NCI-H748 treated with DMSO at 0.1 percent for 48 hours (cell line): ENCODE results near the gene FAM13A.

Experiments used
- DNase-seq: peaks from one replicate; lab custom pipeline; 2025; lab: John Stamatoyannopoulos, UW

Gene FAM13A

DNA sequence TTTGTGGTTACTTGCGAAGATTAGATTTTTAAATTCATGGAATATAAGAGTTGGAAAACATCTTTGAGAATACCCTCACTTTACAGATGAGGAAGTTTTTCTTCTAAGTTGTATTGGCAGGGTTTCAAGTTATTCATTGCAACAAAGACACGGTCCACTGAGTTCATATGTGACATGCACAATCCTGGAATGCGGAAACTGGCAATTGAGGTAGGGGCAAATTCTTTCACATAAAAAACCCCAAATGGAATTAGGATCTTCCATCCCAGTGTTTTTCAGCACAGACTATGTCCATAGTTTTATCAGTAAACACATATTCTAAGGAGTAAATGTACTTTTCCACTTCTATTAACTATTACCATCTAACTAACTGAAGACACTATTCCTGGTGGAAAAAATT lies 277.6 kb downstream of the FAM13A start:
- no peak for DNase-seq

DNA sequence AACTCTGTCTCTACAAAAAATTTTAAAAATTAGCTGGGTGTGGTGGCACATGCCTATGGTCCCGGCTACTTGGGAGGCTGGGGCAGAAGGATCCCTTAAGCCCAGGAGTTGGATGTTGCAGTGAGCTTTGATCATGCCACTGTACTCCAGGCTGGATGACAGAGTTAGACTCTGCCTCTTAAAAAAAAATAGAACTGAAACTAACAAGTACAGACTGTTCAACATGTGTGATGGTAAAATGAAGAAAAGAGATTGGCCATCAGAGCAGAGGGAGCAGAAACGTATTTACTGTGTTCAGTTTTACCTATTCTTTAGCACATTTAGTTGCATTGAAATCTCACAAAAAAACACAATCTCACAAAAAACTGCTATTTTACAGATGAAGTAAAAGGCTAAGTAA lies 281.5 kb downstream of the FAM13A start:
- DNase-seq = no peak

DNA sequence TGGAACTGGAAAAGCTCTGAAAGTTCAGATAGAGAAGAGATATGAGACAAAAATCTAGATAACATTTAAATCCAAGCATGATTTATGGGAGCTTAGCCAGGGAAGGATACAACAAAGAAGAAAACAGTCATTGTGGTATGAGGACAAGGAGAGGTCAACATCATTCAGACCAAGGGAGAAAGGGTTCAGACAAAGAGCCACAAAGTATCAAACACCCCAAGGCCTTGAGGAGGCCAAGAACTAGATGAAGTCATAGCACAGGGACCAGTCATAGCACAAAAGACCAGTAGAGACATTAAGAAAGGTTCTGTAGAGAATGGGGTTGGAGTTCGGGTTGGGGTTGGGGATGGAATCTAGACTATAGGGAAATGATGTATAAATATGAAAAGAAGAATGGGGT lies 282.0 kb downstream of the FAM13A start:
- DNase-seq = no peak

DNA sequence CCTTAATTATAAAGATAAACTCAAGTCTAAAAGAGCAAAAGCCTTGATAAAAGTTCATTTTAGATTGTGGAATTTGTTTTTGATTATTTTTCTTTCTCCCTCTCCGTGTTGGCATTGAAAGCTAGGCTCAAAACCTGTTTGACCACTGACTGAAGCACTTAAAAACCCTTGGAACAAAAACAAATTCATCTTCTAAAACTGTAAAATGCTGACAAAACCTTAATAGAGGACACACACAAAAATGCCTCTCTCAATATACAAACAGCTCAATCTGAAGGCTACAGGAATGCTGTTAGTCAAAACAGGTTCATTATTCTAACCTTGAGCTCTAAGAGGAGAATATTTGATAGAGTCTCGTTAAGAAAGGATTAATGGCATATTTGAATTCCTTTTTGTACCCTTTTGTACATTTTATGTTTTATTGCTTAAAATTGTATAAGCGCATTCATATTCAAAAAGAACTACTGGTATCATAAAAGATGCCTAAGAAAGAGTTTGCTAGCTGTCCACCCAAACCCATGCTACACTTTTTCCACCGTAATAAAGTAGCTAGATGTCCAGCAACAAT lies 285.0 kb downstream of the FAM13A start:
- DNase-seq = no peak

DNA sequence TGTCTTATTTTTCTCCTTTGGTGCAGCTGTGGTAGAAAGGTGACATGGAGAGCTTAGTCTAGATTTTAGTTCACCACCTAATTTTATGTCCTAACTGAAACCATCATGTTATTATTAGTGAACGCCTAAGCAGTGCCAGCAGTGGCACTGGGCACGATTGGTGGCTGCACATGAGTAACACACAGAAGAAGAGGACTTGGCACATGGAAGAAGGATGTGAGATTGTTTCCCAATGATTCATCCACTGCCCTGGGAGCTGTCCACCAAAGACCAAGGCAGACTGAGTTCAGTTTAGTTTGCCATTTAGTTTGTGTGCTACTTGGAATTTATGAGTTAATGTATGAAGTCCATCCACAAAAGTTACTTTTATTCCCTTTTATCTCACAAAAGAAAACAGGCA lies 291.3 kb downstream of the FAM13A start:
- DNase-seq = no peak

DNA sequence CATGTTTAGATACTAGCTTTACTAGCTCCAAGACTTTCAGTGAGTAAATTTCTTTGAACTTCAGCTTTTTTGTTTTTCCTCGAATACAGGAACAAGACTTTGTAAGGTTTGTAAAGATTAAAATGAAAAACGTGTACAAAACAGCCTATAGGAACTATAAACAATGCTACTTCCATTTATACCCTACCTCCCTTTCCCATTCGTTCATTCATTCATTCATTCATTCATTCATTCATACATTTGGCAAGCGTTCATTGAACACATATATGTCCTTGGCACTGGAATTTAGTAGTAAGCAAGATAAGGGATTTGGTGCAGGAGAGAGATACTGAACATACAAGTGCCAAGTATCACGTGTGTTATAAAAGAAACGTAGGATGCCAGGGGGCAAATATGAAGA lies 293.9 kb downstream of the FAM13A start:
- no peak for DNase-seq

DNA sequence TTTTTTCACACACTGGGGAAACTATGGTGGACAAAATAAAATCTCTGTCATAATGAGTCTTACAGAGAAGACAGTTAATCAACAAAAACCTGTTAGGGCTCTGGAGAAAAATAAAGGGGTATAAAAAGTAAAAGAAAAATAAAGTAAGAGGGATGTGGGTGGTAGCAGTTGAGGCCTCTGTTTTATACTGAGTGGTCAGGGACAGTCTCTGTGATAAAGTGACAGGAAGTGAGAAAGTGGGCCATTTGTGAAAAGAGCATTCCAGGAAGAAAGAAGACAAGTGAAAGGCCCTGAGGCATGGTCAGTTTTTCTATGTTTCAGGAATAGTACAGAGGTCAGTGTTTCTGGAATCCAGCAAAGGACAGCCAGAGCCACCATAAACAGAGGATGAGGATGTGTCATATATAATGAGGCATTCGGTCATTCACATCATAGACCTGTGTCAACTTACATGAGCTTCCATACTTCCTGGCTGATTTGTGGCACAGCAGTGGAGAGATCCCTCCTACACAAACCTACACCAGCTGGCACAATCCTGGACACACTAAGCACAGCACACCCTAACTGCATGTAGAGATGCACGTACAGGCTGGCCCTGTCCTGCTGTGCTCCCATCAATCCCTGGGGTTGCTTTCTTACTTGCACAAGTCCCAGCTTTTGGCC lies 295.0 kb downstream of the FAM13A start:
- no peak for DNase-seq

DNA sequence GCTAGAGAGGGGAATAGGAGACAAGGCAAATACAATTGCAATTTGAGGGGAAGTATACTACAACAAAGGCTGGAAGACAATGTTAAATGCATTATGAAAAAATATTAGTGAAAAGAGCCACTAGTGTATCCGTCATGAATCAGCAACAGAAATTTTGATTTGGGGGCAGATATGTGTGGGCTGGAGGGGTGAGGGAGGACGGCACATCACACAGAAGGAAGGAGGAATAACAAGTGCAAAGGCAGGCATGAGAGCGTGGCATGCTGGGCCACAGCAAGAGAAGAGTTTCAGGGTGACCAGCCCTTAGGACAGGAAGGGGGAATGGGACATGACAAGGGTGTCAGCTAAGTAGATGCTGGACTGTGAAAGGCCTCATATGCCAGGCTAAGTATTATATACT lies 295.6 kb downstream of the FAM13A start:
- DNase-seq = no peak

DNA sequence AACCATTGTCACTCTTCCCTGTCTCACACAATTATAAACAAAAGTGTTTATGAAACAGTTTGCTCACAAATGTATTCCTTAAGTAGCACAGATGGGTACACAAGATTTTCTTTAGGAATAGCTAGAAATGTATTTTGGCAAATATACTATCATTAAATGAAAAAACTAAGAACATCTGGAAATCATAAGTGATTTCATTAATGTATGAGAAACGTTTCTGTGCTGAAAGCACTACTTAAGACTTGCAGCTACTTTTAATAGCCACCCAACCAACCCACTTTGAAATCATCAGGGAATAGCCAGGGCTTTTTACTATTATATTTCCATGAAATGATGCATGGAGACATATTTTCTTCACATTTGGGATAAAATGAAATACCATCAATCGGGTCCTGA lies 297.1 kb downstream of the FAM13A start:
- DNase-seq = no peak

DNA sequence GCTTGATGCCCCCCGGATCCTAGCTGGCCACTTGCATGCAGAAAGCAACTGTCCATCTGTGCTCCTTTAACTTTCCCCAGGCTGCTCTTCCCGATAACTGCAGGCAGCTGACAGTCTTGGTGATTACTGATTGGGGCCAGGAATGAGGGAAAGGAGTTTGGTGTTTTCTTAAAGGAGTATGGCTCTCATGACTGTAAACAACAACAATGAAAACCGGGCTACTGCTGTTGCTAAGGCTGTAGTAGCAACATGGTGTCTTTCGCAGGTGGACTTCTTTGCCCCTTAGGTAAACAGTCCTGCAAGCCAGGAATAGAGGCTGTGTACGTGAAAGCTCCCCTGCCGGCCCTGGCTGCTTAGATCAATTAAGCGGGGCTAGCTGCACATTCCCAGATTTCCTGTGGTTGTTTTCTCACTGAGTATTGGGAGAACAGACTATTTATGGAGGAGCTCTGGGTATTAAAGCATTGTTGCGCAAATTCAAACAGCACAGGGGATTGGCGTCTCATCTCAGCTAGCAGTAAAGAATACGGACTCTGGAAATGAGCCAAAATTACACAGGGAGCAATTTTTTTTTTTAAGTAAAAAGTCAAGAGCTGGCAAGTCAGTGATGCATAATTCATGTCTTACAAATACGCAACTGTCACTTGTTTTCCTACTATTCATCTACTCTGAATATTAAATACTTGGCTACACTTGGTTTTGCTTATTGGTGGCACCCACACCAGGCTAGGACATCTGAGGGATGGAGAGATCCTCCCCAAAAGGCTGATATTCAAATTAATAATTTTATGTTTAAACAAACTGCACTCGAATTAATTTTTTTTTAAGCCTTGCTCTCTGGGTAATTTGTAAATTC lies 297.7 kb downstream of the FAM13A start:
- DNase-seq = peak; percentile 26

DNA sequence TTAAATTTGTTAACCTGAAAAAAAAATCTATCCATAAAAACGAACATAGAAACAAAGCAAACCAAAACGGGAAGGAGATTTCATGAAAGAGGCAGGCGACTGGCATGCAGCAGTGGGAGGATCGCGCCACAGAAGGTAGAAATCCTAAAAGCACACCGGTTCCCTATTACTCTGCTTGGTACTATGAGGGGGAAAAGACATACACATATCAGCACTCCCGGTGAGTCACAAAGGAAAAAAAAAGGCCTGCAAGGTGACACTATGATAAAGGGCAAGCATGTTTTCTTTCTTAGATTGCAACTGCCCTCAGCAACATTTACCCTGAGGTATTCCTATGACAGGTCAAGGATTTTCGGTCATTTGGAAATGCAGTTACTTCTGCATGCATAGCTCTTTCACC lies 298.7 kb downstream of the FAM13A start:
- no peak for DNase-seq

DNA sequence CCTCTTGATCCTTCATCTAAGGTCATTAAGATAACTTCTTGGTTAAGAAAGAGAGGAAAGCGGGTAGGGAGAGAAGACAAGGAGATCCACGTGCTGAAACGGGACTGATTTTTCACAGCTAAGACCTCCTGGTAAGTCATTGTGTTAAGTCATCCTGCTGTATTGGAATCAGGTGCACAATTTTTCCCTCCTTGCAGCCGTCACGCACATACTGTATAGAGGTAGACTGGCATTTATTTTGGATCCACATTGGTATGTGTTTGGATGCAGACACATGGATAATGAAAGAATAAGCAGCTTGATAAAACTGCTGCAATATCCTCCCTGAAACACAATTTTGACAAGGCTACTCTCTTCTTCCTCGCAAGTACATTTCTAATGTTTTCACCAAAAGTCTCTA lies 299.2 kb downstream of the FAM13A start:
- DNase-seq = no peak

DNA sequence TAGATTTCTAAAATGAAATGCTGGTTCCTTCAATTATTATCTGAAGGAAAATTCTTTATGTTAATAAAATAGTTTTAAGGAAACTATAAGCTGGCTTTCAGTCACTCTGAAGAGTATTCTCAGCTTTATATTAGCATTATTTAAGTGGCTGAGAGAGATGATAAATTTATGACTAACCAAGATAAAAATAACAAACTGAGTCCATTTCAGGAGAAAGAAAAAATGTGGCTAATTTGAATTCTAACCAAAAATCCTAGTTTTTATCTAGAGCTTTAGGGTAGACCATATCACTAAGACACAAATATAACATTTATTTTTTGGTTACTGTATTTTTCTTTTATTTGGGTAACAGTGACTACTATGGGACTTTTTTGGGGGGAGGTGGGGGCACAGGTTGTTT lies 299.9 kb downstream of the FAM13A start:
- no peak for DNase-seq

DNA sequence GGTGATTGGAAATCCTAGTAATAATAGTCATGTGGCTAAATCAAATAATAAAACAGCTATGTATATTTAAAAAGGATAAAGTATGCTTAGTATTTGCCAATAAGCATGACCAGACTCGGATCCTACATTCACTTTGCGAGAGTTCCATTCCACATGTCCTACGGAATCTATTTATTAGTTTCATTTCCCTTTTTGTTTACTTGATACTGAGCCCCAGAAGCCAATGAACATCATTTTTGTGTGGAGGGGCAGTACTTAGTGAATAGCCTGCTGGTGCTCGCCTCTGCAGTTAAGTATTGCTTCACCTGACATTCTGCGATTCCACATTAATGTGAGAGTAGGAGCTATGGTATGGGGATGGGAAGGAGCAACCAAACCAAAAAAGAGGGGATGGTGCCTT lies 300.8 kb downstream of the FAM13A start:
- DNase-seq = no peak

DNA sequence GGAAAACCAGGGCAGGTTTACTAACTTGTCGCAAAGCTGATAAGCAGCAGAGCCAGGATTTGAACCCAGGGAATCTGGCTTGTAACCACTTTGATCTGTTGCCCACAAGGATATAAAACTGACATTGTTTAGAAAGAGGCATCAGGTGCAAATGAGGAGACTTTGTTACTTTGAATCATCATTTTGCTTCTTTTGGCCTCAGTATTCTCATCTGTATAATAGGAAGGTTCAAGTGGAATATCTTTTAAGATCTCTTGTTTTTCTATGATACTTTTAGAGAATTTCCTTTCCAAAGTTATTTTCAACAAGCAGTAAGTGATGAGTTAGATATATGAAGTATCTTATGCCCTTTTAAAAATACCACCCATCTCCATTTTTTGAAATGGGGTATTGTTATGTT lies 301.5 kb downstream of the FAM13A start:
- no peak for DNase-seq

DNA sequence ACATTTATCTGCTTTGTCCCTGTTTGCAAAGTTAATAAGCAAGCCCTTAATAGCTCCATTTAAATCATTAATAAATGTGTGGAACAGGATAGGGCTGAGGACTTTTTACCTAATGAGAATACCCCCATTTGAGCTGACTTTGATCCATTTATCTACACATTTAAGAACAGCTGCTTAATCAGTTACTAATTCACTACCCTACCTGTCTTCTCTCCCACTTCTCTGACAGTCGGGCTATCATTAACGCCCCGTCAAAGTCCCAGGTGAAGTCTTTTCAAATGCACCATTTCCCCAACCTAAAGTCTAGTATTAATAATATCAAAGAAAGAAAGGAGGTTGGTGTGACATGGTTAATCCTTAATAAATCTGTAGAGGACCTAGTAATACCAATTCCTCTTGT lies 302.2 kb downstream of the FAM13A start:
- DNase-seq = no peak

DNA sequence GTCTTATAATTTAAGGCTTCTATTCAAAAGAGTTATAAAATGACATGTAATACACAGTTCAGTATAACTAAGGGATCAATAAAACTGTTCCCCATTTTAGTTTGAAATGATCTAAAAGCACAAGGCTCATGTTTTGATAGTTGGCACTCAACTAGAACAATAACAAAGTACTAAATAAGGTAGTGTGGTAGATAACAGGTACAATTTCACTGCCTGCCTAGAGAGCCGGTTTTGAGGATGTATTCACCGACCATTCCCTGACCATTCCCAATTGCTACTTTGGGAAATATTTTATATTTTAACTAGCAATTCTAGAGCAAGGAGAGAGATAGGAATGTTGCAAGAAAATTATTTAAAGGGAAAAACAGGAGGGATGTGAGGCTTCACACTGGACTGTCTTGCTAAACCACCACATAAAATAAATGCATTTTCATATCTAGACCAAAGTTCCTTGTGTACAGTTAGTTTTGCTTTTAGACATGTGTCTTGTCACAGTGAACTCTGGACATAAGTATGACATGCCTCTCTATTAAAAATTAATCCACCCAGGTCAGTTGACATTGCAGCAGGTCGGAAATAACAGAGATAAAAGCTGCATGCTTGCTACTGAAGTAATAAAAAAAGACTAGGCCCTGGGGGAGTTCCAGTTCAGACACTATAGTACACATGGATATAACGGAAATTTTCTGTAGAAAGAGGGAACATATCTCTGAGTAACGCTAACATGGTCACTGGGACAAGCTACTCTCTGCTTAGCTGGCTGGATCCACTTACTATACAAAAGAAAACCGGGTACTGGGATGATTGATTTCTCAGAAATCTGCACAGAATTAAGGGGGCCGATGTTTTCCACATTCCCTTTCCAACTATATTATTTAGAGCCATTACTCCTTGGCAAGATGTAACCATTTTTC lies 303.1 kb downstream of the FAM13A start:
- DNase-seq = no peak

DNA sequence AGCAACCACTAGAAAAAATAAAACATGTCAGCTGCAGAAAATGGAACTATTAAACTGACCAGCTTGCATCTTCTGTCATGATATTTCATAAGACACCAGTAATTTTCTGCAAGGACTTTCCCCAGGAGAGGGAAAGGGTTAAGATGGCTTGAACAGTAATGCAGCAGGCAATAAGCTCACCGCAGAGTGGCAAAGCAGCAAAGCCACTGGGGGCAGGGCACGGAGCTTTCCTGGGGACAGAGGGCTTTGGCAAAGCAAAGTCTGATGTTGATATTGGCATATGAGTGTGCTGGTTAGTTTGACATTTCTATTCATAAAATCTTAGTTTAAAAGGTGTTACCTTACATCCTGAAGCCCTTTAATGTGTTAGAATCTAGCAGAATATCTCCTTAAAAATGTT lies 304.2 kb downstream of the FAM13A start:
- DNase-seq = no peak

DNA sequence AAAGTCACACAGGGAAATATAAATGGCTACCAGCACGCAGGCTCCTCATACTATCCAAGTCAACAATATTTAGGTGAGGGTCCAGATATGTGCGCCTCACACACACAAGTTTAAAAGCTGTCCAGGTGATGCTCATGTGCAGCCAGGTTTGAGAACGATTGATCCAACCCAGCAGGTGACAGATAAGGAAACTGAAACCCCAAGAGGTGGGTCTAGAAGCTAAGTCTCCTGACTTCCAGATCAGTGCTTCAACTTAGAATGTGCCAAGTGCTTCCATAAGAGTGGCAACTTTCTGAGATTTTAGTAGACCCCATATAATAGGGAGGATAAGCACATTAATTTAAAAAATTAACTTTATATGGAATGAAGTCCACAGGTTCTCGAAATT lies 304.9 kb downstream of the FAM13A start:
- no peak for DNase-seq

DNA sequence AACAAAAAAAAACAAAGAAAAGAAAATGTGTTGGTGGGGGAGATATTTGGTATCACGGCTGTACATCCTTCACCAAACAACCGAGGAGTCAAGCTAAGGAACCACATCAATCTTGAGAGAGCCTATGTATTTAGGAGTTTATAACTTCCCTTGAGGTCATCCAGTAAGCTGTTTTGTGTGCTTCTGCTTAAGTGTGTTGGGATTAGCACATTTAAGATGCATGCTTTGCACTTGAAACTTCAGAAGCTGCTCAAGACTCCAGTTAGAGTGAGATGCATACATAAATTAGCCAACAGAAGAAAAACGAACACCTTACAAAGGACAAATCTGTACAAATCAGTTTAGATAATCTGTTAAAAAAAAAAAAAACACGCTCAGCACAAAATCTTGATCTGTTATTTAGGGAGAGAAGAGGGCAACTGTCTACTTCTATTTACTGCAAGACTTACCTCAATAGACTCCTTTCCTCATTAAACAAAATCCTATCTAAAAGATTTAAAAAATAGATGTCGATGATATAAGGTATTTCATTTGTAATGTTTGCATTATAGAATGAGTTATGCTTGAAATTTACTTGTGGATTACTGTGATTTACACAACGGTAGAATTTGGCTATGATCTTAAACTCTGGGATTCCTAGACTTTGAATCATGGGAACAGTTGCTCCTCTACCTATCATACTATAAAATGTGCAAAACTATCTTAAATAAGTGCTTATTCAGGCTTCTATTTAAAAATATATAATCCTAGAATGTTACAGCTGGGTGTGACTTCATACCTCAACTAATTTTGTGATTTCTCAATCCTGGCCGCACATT lies 305.5 kb downstream of the FAM13A start:
- DNase-seq = no peak

DNA sequence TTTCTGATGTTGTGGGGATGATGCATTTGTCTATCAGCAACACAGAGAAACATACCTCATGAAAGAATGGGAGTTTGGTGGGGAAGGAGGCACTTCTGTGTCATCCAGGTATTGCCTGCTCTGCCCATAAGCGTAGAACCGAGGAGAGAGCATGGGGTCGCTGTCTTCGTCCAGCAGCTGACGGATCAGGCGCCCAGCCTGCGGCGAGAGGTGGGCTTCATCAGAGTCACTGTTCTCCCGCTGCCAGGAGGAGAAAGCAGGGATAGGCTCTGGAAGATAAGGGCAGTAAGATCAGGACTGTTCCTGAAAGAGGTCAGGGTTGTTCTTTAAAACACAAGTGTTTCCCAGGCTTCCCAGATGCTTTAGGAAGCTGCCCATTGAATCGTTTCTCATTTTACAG lies 306.6 kb downstream of the FAM13A start:
- no peak for DNase-seq

DNA sequence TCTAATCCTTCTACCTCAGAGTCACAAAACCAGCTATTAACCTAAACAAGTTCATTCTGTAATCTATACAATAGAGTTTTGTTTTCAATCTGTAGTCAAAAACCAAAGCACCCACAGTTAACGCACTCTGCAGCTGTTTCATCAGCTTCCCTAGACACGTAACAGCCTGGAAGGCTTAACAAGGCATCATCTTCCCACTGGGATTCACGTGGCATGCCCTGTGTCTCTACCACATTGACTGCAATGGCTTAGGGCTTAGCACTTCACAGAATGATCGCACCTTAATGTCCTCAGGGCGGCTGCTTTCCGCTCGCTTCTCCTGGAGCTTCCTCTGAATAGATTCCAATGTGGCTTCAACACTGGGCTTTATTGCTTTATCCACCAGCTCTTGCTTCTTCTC lies 309.6 kb downstream of the FAM13A start:
- DNase-seq = no peak
